HG02642 (cell line): Measurements from ENCODE around the gene AP1G2.
"Not testable (repeated sequence)": the region's sequence is repeated elsewhere in the genome, so short reads cannot be mapped to it uniquely, and the experiment has no call there.

ENCODE experiments used
- ATAC-seq: cut with Tn5 transposase; IDR thresholded peaks from one replicate; pipeline ENCODE4 v1.9.1; 2021; ENCODE audit warnings: mild to moderate bottlenecking; ENCODE audit not compliant: unreplicated experiment, poor library complexity

Gene AP1G2

GRCh38 chr14:23567186-23568020 lies at the start of gene AP1G2:
AP1G2 (minus strand) TSS chr14:23567791; CDS start chr14:23567314, 477 bp downstream.
- ATAC-seq: peak; percentile 87

GRCh38 chr14:23615856-23616255 lies 48.3 kb upstream of the AP1G2 start:
- ATAC-seq: no peak

GRCh38 chr14:23614395-23614828 lies 46.8 kb upstream of the AP1G2 start:
- no peak for ATAC-seq

- no peak for ATAC-seq
These were observed 45.9 kb upstream of the AP1G2 start for GRCh38 chr14:23613242-23614070.

- no peak for ATAC-seq
These were observed 45.2 kb upstream of the AP1G2 start for GRCh38 chr14:23612802-23613201.

- no peak for ATAC-seq
These were observed 44.8 kb upstream of the AP1G2 start for GRCh38 chr14:23612354-23612732.

GRCh38 chr14:23610815-23611289 lies 43.3 kb upstream of the AP1G2 start:
- no peak for ATAC-seq

- ATAC-seq: no peak
These were observed 42.7 kb upstream of the AP1G2 start for GRCh38 chr14:23610090-23610814.

GRCh38 chr14:23609411-23610089 lies 42.0 kb upstream of the AP1G2 start:
- not testable (repeated sequence) for ATAC-seq

- ATAC-seq: no peak
These were observed 41.4 kb upstream of the AP1G2 start for GRCh38 chr14:23609001-23609400.

GRCh38 chr14:23608454-23608853 lies 40.9 kb upstream of the AP1G2 start:
- ATAC-seq: no peak

GRCh38 chr14:23605931-23606585 lies 38.5 kb upstream of the AP1G2 start:
- ATAC-seq: peak; percentile 83

GRCh38 chr14:23604675-23605170 lies 37.1 kb upstream of the AP1G2 start:
- no peak for ATAC-seq

- ATAC-seq: no peak
These were observed 36.6 kb upstream of the AP1G2 start for GRCh38 chr14:23604148-23604547.

GRCh38 chr14:23603103-23603502 lies 35.5 kb upstream of the AP1G2 start:
- no peak for ATAC-seq

GRCh38 chr14:23602181-23603095 lies 34.8 kb upstream of the AP1G2 start:
- ATAC-seq: no peak

- ATAC-seq: no peak
These were observed 34.2 kb upstream of the AP1G2 start for GRCh38 chr14:23601845-23602180.

- no peak for ATAC-seq
These were observed 33.8 kb upstream of the AP1G2 start for GRCh38 chr14:23601424-23601823.
